NCI-H774 (cell line): Measurements from ENCODE around the gene SPACDR.
A peak's percentile ranks its signal among the peaks of the same experiment; 100 is the strongest.
"Not testable (repeated sequence)": the region's sequence is repeated elsewhere in the genome, so short reads cannot be mapped to it uniquely, and the experiment has no call there.

Experiments
- DNase-seq: peaks from one replicate; lab custom pipeline; 2025; lab: John Stamatoyannopoulos, UW

The SPACDR gene, protein sequence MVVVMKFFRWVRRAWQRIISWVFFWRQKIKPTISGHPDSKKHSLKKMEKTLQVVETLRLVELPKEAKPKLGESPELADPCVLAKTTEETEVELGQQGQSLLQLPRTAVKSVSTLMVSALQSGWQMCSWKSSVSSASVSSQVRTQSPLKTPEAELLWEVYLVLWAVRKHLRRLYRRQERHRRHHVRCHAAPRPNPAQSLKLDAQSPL

DNA sequence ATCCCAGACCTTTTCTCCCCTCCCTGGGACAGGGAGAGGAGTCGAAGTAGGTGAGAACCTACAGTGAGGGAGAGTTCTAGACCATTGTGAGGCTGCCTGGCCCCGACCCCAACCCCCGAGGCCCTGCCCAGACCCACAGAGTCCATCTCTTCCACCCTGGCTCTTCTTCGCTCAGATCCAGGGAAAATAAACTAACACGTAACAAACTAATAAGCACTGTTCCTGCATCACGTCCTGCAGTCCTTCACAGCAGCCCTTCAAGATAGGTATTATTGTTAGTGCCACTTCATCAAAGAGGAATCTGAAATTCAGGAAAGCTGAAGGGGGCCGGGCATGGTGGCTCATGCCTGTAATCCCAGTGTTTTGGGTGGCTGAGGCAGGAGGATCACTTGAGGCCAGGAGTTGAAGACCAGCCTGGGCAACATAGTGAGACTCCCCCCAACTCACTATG lies at the start of gene SPACDR:
TSS of gene SPACDR (minus strand) at position 51 of the 451 bp plus-strand sequence. CDS start 235 bp downstream, outside the sequence.
- DNase-seq: no peak

DNA sequence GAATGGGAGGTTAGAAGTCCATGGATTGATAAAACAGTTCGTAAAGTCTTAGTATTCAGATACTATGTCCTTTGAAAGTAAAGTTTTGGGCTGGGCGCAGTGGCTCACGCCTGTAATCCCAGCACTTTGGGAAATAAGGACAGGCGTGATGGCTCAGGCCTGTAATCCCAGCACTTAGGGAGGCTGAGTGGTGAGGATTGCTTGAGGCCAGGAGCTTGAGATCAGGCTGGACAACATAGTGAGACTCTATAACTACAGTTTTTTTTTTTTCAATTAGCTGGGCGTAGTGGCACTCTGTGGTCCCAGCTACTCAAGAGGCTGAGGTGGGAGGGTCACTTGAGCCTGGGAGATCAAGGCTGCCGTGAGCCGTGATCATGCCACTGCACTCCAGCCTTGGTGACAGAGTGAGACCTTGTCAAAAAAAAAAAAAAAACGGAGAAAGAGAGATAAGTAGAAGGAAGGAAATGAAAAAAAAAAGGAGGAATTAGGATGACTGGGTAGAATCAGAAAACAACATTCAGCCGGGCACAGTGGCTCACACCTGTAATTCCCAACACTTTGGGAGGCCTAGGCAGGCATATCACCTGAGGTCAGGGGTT lies 49.3 kb upstream of the SPACDR start:
- no peak for DNase-seq

DNA sequence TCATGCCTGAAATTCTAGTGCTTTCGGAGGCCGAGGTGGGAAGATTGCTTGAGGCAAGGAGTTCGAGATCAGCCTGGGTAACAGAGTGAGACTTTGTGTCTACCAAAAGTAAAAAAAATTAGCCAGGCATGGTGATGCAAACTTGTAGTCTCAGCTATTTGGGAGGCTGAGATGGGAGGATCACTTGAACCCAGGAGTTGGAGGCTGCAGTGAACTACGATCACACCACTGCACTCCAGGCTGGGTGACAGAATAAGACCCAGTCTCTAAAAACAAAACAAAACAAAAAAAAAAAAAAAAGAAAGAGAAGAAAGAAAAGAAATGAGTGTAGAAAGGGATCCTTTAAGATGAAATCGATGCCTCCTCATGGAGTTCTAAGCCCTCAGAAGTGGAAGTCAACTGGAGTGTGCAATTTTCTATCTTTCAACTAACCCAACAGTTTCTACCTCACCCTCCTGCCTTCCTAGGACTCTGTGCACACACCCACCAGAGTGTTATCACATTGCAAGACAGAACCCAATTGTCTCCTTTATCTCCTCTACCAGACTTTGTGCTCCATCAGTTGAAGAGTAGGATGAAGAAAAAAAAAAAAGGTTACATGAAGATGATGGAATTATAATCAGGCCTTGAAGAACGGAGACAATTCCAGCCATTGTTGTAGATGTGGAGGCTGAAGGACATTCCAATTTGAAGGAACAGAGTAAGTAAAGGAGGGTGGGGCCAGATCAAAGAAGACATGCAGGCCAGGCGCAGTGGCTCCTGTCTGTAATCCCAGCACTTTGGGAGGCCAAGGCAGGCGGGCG lies 46.6 kb upstream of the SPACDR start:
- DNase-seq: no peak

DNA sequence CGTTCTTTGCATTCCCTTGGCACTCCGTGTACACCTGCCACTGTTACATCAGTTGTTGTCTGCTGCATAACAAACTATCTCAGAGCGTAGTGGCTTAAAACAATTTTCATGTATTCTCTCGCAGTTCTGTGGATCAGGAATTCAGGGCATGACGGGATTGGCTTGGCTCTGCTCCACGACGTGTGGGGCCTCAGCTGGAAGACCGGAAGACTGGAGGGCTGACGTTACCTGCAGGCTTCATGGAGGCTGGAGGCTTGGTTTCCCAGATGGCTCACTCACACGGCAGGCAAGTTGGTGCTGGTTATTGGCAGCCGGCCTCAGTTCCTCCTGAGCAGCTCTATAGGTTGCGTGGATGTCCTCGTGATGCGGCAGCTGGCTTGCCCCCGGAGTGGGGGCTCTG lies 45.2 kb upstream of the SPACDR start:
- DNase-seq: peak; percentile 27

DNA sequence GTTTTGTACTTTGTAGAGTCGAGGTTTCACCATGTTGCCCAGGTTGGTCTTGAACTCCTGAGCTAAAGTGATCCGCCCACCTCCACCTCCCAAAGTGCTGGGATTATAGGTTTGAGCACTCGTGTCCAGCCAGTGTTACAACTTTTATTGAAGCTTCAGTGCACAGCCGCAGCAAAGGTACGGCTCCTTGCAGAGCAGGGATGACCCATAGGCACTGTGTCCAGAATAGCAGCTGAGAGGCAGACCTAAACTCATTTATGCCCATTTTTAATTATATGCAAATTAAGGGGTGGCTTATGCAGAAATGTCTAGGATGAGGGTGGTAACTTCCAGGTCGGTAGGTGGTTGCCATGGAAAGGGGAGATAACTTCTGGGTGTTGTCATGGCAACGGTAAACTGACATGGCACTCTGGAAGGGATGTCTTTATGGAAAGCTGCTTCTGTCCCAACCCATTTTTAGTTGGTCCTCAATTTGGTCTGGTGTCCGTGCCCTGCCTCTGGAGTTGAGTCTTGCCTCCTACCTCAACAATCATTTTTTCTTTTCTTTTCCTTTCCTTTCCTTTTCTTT lies 42.4 kb upstream of the SPACDR start:
- DNase-seq: no peak

DNA sequence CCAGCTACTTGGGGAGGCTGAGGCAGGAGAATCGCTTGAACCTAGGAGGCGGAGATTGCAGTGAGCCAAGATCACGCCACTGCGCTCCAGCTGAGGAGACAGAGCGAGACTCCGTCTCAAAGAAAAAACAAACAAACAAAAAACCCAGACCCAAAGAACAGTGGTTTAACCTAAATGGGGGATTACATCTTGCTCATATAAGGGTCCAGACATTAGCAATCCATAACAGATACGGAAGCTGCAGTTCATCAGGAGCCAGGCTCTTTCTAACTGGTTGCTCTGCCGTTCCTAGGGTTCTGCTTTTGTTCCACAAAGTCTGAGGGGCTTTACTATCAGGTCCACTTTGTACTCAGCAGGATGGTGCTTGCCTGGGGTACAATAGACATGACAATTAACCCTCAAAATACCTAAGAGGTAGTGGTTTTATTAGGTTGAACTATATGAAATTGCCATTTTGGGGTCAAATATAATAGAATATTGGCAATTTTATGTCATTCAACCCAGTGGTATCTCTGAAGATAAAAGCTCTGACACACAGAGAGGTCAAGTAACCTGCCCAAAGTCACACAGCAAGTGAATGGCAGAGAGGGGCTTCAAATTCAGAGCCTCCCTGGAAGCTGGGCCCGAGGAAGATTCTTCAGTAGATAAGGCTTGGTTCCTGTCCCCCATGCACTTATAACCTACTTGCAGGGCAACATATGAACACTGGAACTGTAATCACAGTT lies 41.0 kb upstream of the SPACDR start:
- no peak for DNase-seq

DNA sequence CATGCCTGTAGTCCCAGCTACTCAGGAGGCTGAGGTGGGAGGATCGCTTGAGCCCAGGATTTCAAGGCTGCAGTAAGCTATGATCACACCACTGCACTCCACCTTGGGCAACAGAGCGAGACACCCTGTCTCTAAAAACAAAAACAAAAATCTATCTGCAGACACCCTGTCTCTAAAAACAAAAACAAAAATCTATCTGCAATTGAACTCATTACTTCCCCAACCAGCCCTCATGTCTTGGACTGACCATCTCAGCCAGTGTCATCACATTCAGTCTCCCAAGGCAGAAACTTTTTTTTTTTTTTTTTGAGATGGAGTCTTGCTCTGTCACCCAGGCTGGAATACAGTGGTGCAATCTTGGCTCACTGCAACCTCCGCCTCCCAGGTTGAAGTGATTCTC lies 40.0 kb upstream of the SPACDR start:
- DNase-seq: not testable (repeated sequence)

DNA sequence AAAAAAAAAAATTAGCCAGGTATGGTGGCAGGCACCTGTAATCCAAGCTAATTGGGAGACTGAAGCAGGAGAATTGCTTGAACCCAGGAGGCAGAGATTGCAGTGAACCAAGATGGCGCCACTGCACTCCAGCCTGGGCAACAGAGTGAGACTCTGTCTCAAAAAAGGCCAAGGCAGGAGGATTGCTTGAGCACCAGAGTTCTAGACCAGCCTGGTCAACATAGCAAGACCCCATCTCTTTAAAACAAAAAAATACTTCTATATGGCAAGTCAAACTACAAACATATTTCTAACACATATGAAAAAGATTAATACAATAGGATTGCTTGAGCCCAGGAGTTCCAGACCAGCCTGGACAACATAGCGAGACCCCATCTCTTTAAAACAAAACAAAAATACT lies 36.7 kb upstream of the SPACDR start:
- DNase-seq: not testable (repeated sequence)

DNA sequence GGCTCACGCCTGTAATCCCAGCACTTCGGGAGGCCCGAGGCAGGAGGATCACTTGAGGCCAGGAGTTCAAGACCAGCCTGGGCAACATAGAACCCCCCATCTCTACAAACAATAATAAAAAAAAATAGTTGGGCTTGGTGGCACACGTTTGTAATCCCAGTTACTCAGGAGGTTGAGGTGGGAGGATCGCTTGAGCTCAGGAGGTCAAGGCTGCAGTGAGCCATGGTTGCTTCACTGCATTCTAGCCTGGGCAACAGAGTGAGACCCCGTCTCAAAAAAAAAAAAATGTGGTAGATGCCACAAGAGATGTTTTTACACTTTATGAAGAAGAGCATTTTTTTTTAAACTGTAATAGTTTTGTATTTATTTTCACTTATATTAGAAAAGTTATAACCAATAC lies 32.4 kb upstream of the SPACDR start:
- DNase-seq: no peak

DNA sequence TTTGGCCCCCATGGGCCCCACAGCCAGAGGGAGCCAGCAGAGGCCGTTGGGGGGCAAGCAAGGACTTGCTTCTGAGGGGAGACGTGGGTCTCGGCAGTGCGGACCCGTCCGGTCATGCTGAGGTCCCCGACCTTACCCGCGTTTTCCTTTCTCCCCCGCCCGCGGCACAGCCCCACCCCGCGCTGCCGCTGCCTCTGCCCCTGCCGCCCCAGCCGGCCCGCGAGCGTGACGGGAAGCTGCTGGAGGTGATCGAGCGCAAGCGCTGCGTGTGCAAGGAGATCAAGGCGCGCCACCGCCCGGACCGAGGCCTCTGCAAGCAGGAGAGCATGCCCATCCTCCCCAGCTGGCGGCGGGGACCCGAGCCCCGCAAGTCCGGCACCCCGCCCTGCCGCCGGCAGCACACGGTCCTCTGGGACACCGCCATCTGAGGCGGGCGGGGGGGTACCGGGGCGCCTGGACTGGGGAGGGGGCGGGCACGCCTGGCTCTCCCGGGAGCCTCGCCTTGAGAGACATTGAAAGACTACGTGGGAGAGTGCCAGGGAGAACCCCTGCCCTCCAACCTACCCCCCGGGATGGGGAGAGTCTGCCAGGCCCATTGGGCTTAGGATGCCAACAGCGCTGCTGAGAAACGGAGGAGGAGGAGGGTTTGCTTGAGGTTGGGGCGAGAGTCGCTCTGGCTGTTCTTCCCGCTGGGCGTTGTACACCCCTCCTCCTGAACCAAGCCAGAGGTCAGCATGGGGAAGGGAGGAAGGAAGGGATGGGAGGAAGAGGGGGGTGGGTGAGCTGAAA lies 29.6 kb upstream of the SPACDR start:
- DNase-seq: no peak

DNA sequence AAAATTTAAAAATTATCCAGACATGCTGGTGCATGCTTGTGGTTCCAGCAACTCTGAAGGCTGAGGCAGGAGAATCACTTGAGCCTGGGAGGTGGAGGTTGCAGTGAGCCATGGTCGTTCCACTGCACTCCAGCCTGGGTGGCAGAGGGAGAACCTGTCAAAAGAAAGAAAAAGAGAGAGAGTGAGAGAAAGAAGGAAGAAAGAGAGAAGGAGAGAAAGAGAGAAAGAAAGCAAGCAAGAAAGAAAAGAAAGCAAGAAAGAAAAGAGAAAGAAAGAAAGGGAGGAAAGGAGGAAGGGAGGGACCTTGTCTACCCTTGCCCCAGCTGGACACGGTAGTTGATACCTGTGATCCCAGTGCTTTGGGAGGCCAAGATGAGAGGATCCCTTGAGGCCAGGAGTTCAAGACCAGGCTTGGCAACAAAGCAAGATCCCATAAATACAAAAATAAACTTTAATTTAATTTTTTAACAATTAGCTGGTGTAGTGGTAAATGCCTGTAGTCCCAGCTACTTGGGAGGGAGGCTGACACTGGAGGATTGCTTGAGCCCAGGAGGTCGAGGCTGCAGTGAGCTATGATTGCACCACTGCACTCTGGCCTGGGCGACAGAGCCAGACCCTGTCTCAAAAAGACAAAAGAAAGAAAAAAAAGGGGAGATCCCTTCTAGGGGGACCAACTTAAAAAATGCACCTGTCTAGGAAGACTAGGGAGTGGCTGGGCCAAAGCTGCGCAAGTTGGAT lies 28.8 kb upstream of the SPACDR start:
- no peak for DNase-seq

DNA sequence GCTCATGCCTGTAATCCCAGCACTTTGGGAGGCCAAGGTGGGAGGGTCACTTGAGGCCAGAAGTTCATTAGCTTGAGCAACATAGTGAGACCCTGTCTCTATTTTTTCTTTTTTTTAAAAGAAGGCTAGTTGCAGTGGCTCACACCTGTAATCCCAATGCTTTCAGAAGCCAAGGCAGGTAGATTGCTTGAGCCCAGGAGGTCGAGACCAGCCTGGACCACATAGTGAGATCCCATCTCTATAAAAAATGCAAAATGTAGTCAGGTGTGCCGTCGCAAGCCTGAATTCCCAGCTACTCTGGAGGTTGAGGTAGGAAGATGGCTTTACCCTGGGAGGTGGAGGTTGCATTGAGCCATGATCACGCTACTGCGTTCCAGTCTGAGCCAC lies 27.1 kb upstream of the SPACDR start:
- DNase-seq: no peak

DNA sequence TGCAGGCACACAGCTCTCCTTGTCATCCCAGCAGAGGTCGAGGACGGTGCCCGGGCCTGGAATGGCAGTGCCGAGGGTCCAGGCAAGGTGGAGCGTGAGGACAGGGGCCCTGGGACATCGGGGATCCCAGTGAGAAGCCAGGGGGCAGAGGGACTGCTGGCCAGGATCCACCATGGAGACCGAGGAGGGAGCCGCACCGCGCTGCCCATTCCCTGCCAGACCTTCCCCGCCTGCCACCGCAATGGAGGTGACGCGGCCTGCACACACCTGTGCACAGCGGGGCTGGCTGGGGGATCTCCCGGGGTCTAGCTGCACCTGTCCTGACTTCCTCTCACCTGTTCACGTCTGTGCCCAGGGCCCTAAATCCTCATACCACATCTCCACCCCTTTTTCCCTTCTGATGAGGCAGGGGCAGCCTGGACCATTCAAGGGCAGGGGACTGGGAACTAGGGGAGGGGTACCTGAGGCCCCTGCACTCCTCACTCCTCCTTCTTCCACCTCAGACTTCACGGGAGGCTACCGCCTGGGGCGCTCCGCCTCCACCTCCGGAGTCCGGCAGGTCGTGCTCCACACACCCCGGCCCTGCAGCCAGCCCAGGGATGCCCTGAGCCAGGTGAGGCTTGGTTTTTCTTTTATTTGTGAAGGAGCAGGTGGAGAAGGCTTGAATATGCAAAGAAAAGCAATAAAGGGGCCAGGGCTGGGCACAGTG lies 26.6 kb upstream of the SPACDR start:
- no peak for DNase-seq

DNA sequence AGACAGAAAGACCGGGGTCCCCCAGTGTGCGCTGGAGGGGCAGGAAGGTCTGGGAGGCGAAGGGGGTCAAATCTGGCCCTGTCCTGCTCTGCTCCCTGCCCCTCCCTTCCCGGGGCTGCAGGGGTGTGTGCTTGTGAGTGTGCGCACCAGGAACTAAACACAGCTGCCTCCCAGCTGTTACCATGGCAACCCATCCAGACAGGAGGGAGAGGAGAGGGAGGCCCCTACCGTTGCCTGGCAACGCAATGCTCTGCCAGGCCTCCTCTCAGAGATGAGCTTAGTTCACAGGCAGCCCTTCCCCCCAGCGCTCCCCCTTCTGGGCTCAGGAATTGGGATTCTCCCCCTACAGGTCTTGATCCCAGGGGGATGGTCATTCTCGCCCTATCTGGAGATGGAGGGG lies 25.8 kb upstream of the SPACDR start:
- peak; percentile 96 for DNase-seq

DNA sequence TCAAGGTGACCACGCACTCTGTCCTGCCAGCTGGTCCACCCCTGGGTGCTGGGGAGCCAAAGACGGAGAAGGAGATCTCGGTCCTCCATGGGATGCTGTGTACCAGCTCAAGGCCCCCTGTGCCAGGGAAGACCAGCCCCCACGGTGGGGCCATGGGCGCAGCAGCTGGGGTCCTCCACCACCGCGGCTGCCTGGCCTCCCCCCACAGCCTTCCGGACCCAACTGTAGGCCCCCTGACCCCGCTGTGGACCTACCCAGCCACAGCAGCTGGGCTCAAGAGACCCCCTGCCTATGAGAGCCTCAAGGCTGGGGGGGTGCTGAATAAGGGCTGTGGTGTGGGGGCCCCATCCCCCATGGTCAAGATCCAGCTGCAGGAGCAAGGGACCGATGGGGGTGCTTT lies 25.1 kb upstream of the SPACDR start:
- no peak for DNase-seq

DNA sequence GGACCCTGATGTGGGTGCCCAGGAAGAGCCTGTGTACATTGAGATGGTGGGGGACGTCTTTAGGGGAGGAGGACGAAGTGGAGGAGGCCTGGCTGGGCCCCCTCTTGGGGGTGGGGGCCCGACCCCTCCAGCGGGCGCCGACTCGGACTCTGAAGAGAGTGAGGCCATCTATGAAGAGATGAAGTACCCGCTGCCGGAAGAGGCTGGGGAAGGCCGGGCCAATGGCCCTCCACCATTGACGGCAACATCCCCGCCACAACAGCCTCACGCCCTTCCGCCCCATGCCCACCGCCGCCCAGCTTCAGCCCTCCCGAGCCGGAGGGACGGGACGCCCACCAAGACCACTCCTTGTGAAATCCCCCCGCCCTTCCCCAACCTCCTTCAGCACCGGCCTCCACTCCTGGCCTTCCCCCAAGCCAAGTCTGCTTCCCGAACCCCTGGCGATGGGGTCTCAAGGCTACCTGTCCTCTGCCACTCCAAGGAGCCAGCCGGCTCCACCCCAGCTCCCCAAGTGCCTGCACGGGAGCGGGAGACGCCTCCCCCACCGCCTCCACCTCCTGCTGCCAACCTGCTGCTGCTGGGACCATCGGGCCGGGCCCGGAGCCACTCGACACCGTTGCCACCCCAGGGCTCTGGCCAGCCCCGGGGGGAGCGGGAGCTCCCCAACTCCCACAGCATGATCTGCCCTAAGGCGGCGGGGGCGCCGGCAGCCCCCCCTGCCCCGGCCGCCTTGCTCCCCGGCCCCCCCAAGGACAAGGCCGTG lies 24.5 kb upstream of the SPACDR start:
- DNase-seq: no peak

DNA sequence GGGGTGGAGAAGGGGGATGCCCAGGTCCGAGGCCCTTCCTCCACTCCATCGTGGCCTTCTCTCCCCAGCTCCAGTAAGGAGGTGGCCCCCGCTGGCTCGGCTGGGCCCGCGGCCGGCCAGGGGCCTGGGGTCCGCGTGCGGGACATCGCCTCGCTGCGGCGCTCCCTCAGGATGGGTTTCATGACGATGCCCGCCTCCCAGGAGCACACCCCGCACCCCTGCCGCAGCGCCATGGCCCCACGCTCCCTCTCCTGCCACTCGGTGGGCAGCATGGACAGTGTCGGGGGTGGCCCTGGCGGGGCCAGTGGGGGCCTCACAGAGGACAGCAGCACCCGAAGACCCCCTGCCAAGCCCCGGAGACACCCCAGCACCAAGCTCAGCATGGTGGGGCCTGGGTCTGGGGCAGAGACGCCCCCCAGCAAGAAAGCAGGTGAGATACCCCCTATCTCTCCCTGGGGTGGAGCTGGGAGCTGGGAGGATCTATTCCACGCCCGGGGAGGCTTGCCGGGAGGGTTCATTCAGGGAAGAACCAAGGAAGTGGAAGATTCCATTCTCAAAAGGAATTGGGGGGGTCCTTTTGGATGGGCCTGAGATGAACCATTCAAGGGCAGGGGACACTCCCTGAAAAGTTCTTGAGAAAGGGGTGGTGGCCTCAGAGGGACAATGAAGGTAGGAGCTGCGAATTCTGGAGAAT lies 22.8 kb upstream of the SPACDR start:
- no peak for DNase-seq

DNA sequence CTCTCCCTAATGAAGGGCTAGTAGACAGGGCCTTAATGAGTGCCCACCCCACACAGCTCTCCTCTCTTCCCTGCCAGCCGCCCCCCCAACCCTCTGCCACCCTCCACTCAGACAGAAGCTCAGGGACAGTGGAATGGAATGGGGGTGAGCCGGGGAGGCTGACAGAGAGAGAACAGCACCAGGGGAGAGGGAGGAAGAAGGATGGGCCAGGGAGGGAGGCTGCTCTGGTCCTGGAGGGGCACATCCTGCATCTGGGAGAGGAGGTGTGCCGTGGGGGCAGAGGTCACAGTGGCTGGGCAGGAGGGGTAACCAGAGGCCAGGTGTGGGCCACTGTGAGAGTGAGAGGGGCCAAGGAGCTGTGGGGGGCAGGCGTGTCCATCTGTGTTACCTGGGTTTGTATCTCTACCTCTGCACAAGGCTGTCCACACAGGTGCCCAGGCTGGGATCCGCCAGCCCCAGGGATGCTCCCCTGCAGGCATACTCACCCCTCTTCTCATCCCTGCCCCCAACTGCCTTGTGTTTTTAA lies 22.1 kb upstream of the SPACDR start:
- no peak for DNase-seq
